NT2/D1 (cell line): Measurements from ENCODE around the gene ACCSL.

Experiments used
- DNase-seq: peaks from one replicate; pipeline ENCODE4 v3.0.0-alpha.2; 2011; ENCODE audit warnings: low read depth, low spot score
- H3K27me3 ChIP-seq: 2 replicates; pipeline ENCODE4 v1.6.0; 2011; ENCODE audit warnings: mild to moderate bottlenecking; ENCODE audit not compliant: insufficient read length, insufficient read depth
- H3K36me3 ChIP-seq: 2 replicates; pipeline ENCODE4 v1.6.1; 2011; ENCODE audit warnings: mild to moderate bottlenecking, low read length, mixed read lengths; ENCODE audit not compliant: insufficient read depth, insufficient read length
- H3K4me1 ChIP-seq: 2 replicates; pipeline ENCODE4 v1.5.1; 2011; ENCODE audit not compliant: insufficient read depth, insufficient read length
- H3K4me3 ChIP-seq: 2 replicates; pipeline ENCODE4 v1.5.1; 2011; ENCODE audit warnings: low read depth; ENCODE audit not compliant: insufficient read length
- H3K9ac ChIP-seq: 2 replicates; pipeline ENCODE4 v1.6.0; 2011; ENCODE audit warnings: low read depth; ENCODE audit not compliant: insufficient read length
- H3K9me3 ChIP-seq: 2 replicates; pipeline ENCODE4 v1.5.1; 2011; ENCODE audit warnings: mild to moderate bottlenecking, low read length; ENCODE audit not compliant: insufficient read depth
- SUZ12 ChIP-seq: IDR thresholded peaks from 2 replicates; pipeline ENCODE4 v1.6.1; 2011; ENCODE audit not compliant: insufficient read length, insufficient read depth; ENCODE audit errors: extremely low read depth
- YY1 ChIP-seq: IDR thresholded peaks from 2 replicates; pipeline ENCODE4 v1.6.1; 2011; ENCODE audit not compliant: insufficient read length, insufficient read depth
- ZNF274 ChIP-seq: IDR thresholded peaks from 2 replicates; pipeline ENCODE4 v1.6.1; 2011; ENCODE audit warnings: mild to moderate bottlenecking, low read depth, low read length

ACCSL gene

DNA sequence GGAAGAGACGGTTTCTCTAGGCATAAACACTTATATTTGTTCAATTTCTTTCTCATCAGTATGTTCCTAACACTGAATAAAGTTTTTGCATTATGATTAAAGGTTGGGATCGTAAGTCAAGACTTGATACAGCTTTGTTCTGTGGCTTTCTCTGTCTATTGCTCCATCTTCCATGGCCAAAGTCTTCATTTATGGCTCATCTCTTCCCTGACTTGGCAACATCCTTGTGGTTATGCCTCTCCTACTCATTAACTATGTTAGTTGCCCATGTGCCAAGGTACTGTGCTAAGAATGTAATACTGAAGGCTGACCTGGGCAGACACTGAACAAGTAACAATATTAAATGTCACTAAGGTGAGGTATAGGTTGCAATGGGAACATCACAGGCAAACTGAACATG lies 1.6 kb upstream of the ACCSL start:
- TF ChIP-seq SUZ12, result no peak
- TF ChIP-seq YY1, result no peak
- TF ChIP-seq ZNF274, result no peak
- Histone ChIP-seq H3K27me3 (no peaks in the 10 kb centered on the region), H3K4me1 (no peaks in the 10 kb centered on the region), H3K4me3 (no peak overlapping the region), H3K9ac (no peak overlapping the region), H3K36me3 (no peaks in the 10 kb centered on the region), H3K9me3 (peaks cover 10% of the 10 kb centered on the region)
- no peak for DNase-seq

DNA sequence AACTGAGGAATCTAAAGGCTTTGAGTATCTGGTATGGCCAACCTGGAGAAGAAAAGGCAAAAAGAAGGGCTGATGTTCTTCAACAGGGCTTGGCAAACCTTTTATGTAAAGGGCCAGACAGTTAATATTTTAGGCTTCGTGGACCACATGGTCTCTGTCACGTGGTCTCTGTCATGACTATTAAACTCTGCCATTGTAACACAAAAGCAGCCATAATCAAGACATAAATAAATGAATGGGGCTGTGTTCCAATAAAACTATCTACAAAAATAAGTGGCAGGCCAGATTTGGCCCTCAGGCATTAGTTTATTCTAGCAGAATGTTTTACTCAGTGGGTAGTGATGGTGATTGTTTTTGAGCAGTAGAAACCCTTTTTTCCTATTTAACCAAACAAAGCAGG lies 483 bp upstream of the ACCSL start:
- no peak for DNase-seq
- no peaks in the 10 kb centered on the region for H3K27me3 ChIP-seq
- H3K9me3 ChIP-seq, result no peaks in the 10 kb centered on the region
- H3K4me3 ChIP-seq, result no peak overlapping the region
- no peaks in the 10 kb centered on the region for H3K4me1 ChIP-seq
- no peak overlapping the region for H3K9ac ChIP-seq
- no peaks in the 10 kb centered on the region for H3K36me3 ChIP-seq
- TF ChIP-seq SUZ12, result no peak
- no peak for TF ChIP-seq YY1
- TF ChIP-seq ZNF274, result no peak

DNA sequence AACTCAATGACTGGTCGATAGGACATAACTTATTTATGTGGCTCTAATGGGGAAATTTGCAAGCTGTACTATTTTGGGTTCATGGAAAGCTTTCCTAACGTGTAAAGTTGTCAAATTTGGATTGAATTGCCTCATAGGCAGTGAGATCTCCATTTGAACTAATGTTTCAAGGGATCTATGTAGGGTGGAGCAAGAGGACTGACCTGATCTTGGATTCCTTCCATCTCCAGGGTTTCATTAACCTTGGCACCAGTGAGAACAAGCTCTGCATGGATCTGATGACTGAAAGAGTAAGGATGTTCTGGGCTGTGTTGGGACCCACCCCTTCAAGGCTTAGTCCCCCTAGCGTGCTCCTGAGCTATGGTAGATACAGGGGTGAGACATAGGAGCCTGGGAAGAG lies 2.1 kb downstream of the ACCSL start:
- no peak for TF ChIP-seq YY1
- no peaks in the 10 kb centered on the region for H3K27me3 ChIP-seq
- H3K4me1 ChIP-seq, result no peaks in the 10 kb centered on the region
- H3K9me3 ChIP-seq, result no peaks in the 10 kb centered on the region
- no peak overlapping the region for H3K4me3 ChIP-seq
- no peak for DNase-seq
- H3K36me3 ChIP-seq, result no peaks in the 10 kb centered on the region
- H3K9ac ChIP-seq, result no peak overlapping the region

DNA sequence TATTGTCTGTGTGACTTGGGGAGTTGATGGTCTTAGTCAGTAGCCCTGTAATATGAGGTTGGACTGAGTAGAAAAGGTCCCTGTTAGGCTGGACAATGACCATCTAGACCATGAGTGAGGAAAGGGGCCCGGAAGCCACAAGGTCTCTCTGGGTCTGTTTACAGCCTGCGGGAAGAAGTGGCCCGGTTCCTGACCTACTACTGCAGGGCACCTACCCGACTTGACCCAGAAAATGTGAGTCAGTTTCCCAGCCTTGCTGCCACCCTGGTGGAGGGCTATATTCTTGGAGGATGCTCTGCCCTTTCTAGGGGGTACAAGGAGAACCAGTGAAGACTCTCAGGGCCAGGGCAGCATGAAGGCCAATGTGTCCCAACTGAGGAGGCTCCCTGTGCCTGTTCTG lies 3.4 kb downstream of the ACCSL start:
- no peaks in the 10 kb centered on the region for H3K36me3 ChIP-seq
- H3K9me3 ChIP-seq, result no peaks in the 10 kb centered on the region
- no peaks in the 10 kb centered on the region for H3K27me3 ChIP-seq
- H3K4me1 ChIP-seq, result no peaks in the 10 kb centered on the region
- H3K4me3 ChIP-seq, result no peak overlapping the region
- TF ChIP-seq YY1 (no peak), ZNF274 (no peak), SUZ12 (no peak)
- DNase-seq, result no peak
- H3K9ac ChIP-seq, result no peak overlapping the region

DNA sequence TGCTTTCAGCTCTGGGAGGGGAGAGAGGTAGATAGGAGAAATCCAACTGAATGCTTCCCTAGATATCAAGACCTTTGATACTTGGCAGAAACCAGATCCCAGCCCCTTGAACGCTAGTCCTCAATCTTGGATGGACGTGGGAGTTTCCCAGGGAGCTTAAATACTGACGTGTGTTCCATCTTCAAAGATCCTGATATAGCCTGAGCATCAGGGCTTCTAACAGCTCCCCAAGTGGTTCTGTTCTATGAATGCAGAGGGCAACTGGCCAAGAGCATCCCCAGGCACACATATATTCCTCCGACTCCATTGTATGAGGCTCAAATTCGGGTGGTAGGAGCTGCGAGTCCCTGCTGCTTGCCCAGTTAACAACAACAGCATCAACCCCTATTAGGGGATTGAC lies 9.6 kb downstream of the ACCSL start:
- H3K9me3 ChIP-seq, result no peaks in the 10 kb centered on the region
- no peak for DNase-seq
- H3K27me3 ChIP-seq, result no peaks in the 10 kb centered on the region
- TF ChIP-seq SUZ12 (no peak), YY1 (no peak), ZNF274 (no peak)
- H3K9ac ChIP-seq, result no peak overlapping the region
- no peak overlapping the region for H3K4me3 ChIP-seq
- H3K4me1 ChIP-seq, result no peaks in the 10 kb centered on the region
- H3K36me3 ChIP-seq, result no peaks in the 10 kb centered on the region

DNA sequence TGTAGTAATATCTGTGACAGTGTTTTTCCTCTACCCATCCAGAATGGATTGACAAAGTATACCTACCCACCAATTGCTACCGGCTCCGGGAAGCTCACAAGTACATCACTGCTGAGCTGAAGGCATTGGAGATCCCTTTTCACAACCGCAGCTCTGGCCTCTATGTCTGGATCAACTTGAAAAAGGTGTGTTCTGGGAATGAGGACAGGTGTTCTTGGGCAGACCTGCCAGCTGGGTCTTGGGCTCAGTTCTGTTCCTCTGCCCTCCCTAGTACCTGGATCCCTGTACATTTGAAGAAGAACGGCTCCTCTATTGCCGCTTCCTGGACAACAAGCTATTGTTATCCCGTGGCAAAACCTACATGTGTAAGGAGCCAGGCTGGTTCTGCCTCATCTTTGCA lies 10.5 kb downstream of the ACCSL start:
- no peaks in the 10 kb centered on the region for H3K36me3 ChIP-seq
- H3K27me3 ChIP-seq, result no peaks in the 10 kb centered on the region
- no peak for DNase-seq
- no peak overlapping the region for H3K4me3 ChIP-seq
- no peak overlapping the region for H3K9ac ChIP-seq
- no peaks in the 10 kb centered on the region for H3K9me3 ChIP-seq
- no peaks in the 10 kb centered on the region for H3K4me1 ChIP-seq
- TF ChIP-seq YY1 (no peak), ZNF274 (no peak), SUZ12 (no peak)

DNA sequence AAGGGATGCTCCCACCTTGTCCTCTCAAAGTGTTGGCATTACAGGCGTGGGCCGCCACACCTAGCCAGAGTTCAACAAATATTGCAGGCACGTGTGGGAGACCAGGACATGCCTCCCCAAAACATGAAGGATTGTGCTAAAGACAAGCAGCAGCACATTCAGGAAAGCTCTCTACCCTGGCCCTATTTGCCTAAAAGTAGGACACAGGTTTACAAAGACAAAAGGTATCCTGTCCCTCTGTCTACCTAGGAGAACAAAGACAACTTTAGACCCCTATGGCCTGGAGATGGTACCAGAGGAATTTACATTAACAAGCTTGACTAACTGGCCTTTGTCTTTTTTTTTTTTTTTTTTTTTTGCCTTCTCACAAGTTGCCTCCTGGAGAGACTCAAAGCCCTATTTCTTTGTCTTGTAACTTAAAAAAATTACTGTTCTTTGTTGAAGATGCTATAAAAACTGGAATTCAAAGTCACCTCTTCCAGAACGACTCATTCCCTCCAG lies 17.4 kb downstream of the ACCSL start:
- Histone ChIP-seq H3K4me3 (no peak overlapping the region), H3K9ac (no peak overlapping the region), H3K9me3 (no peaks in the 10 kb centered on the region; the same call in 1 of the 2 replicates), H3K4me1 (peaks cover 10% of the 10 kb centered on the region), H3K27me3 (no peaks in the 10 kb centered on the region), H3K36me3 (peaks cover 21% of the 10 kb centered on the region)
- TF ChIP-seq YY1 (no peak), SUZ12 (no peak), ZNF274 (no peak)
- DNase-seq, result peak; percentile 90
